Activated T-cell treated with anti-CD3 and anti-CD28 coated beads, Interleukin-2, amount 50 U/mL, for 1 hour (primary cell): ENCODE results near the gene LITAFD.
"Not testable (repeated sequence)": the region's sequence is repeated elsewhere in the genome, so short reads cannot be mapped to it uniquely, and the experiment has no call there.

ENCODE experiments used
- DNase-seq: peaks from one replicate; pipeline ENCODE4 v3.0.0-alpha.2; 2020

The LITAFD gene

GRCh38 chr16:8872967-8873865, 8.9 kb upstream of the LITAFD start:
- DNase-seq: no peak

GRCh38 chr16:8873866-8874195, 8.3 kb upstream of the LITAFD start:
- not testable (repeated sequence) for DNase-seq

- no peak for DNase-seq
These were observed 7.8 kb upstream of the LITAFD start for GRCh38 chr16:8874388-8874787.

GRCh38 chr16:8875317-8875716, 6.8 kb upstream of the LITAFD start:
- DNase-seq: not testable (repeated sequence)

GRCh38 chr16:8877894-8878522, 4.1 kb upstream of the LITAFD start:
- DNase-seq: no peak

GRCh38 chr16:8878523-8878911, 3.6 kb upstream of the LITAFD start:
- DNase-seq: no peak

GRCh38 chr16:8880839-8881510, 1.2 kb upstream of the LITAFD start:
- no peak for DNase-seq

GRCh38 chr16:8882725-8883377, 700 bp downstream of the LITAFD start:
- DNase-seq: no peak

- DNase-seq: no peak
These were observed 3.8 kb downstream of the LITAFD start for GRCh38 chr16:8885674-8886592.

- no peak for DNase-seq
These were observed 4.7 kb downstream of the LITAFD start for GRCh38 chr16:8886593-8887430.

GRCh38 chr16:8887431-8887765, 5.2 kb downstream of the LITAFD start:
- no peak for DNase-seq

GRCh38 chr16:8887952-8888560, 5.9 kb downstream of the LITAFD start:
- no peak for DNase-seq

- DNase-seq: no peak
These were observed 7.1 kb downstream of the LITAFD start for GRCh38 chr16:8888951-8889892.

GRCh38 chr16:8889893-8890548, 7.9 kb downstream of the LITAFD start:
- DNase-seq: no peak

- no peak for DNase-seq
These were observed 8.4 kb downstream of the LITAFD start for GRCh38 chr16:8890549-8890921.

GRCh38 chr16:8892101-8892575, 10.0 kb downstream of the LITAFD start:
- no peak for DNase-seq

- no peak for DNase-seq
These were observed 11.3 kb downstream of the LITAFD start for GRCh38 chr16:8893426-8893825.

- no peak for DNase-seq
These were observed 12.0 kb downstream of the LITAFD start for GRCh38 chr16:8893976-8894690.
